Natural killer cell (primary cell): ENCODE measurements around the gene RND1. TPM values are rescaled to one million over a fixed set of nuclear protein-coding genes. Genes with fewer than 3 reads are reported as not detected.

Source experiments
- ATAC-seq, 3 donors: fragments of 150-1000 bp in 2 of 3; fragments of 200-7000 bp in 1 of 3; cut with Tn5 transposase; 1 replicate in 1 of 3; 2 replicates in 2 of 3; pipeline ENCODE4 v1.10.0; 2021; ENCODE audit warnings: mild to moderate bottlenecking in 2 of 3, moderate library complexity in 2 of 3
- DNase-seq, 2 donors: peaks; one replicate each; pipeline versions ENCODE4 v3.0.0 to v3.0.0-alpha.2; 2013 to 2021; ENCODE audit warnings: mixed read lengths in 1 of 2
- H3K27ac ChIP-seq: one replicate; pipeline ENCODE4 v1.5.1; 2013; ENCODE audit warnings: mild to moderate bottlenecking, low read length
- H3K27me3 ChIP-seq: one replicate; pipeline ENCODE4 v1.6.1; 2013; ENCODE audit warnings: low read length; ENCODE audit not compliant: control insufficient read depth, insufficient read depth
- H3K36me3 ChIP-seq: one replicate; pipeline ENCODE4 v1.6.1; 2013; ENCODE audit warnings: low read length; ENCODE audit not compliant: control insufficient read depth, insufficient read depth
- H3K4me1 ChIP-seq: one replicate; pipeline ENCODE4 v1.6.1; 2013; ENCODE audit warnings: low read length; ENCODE audit not compliant: control insufficient read depth, insufficient read depth
- H3K4me3 ChIP-seq: one replicate; pipeline ENCODE4 v1.5.1; 2013; ENCODE audit warnings: low read length
- H3K9me3 ChIP-seq: one replicate; pipeline ENCODE4 v1.6.1; 2013; ENCODE audit warnings: low read length; ENCODE audit not compliant: control insufficient read depth, insufficient read depth
- H3K27ac Mint-ChIP-seq, 2 donors: one replicate each; pipeline ENCODE4 v1.8.0; 2022; ENCODE audit warnings: mild to moderate bottlenecking in 2 of 2, mixed read lengths in 2 of 2, moderate library complexity in 1 of 2
- H3K27me3 Mint-ChIP-seq, 2 donors: one replicate each; pipeline ENCODE4 v1.8.0; 2022; ENCODE audit warnings: low read depth in 2 of 2, mixed read lengths in 2 of 2
- H3K36me3 Mint-ChIP-seq: one replicate; pipeline ENCODE4 v1.8.0; 2022; ENCODE audit warnings: mixed read lengths
- H3K4me1 Mint-ChIP-seq, 2 donors: one replicate each; pipeline ENCODE4 v1.8.0; 2022; ENCODE audit warnings: mixed read lengths in 2 of 2
- H3K4me3 Mint-ChIP-seq: one replicate; pipeline ENCODE4 v1.8.0; 2022; ENCODE audit warnings: mild to moderate bottlenecking, moderate library complexity, mixed read lengths
- H3K9me3 Mint-ChIP-seq, 2 donors: one replicate each; pipeline ENCODE4 v1.8.0; 2022; ENCODE audit warnings: mixed read lengths in 2 of 2
- WGBS: methylation state at CpG from one replicate; pipeline ENCODE4 v1.1.7; 2013; ENCODE audit warnings: missing lambda C conversion rate; ENCODE audit not compliant: insufficient coverage; 5-methylcytosine and 5-hydroxymethylcytosine counted together
- intact Hi-C: fragments of 100-400 bp; cut with micrococcal nuclease; formaldehyde crosslinking; loops from one replicate; pipeline ENCODE4 v1.14.2; 2022
- total RNA-seq, 4 donors: library from RNA; stranded (reverse); fragments of 120-200 nt in 1 of 4; gene quantifications; one replicate each; pipeline versions ENCODE4 v1.2.3 to v1.2.4, GENCODE V29; 2013 to 2022
- TF ChIP-seq, protein P1 (sequence below): fragments of 200-600 bp; IDR thresholded peaks from one replicate; pipeline ENCODE4 v1.8.0; 2022; ENCODE audit warnings: antibody characterized with exemption

The RND1 gene
- total RNA-seq, 3 donors from 2014 or later (not counting 1 experiment from before 2014, with no cell fraction given) = 1.7 to 6.8 (median 5.6) TPM

DNA sequence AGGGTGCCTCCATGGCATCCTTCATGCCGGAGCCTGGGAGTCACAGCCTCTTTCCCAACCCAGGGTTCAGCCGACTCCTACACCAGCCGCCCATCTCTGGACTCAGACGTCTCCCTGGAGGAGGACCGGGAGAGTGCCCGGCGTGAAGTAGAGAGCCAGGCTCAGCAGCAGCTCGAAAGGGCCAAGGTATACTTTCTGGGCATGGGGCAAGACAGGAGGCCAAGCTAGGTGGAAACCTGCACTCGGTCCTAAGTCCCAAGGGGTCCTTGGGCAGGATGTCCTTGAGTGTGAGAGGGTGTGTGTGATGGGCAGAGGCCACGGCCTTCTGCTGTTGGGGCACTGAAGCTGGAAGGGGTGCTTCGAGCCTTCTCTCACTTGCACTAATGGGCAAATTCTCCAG lies 42.4 kb downstream of the RND1 start:
- WGBS = 92% methylated on average over 11 of the region's 11 CpGs
- ATAC-seq = no peak
- peaks cover 0 to 7% of the 10 kb centered on the region in 2 donors for H3K27me3 Mint-ChIP-seq

DNA sequence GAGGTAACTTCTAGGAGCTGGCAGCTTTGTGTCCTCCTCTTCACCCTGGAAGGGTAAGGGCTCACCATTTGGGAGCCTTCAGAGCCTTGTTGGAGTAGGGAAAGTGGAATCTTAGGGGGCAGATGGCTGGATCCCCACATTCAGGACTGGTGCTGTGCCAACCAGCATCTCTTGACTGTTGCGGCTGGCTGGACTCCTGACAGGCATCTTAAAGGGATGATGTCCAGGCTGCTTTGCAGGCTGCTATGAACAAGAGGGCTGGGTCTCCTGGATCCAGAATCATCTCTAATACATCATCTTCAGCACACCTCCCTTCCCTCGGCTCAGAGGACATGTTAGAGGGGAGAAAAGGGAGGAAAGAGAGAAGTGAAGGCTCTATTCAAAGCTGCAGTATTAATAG lies 43.0 kb downstream of the RND1 start:
- TF ChIP-seq, protein P1, sequence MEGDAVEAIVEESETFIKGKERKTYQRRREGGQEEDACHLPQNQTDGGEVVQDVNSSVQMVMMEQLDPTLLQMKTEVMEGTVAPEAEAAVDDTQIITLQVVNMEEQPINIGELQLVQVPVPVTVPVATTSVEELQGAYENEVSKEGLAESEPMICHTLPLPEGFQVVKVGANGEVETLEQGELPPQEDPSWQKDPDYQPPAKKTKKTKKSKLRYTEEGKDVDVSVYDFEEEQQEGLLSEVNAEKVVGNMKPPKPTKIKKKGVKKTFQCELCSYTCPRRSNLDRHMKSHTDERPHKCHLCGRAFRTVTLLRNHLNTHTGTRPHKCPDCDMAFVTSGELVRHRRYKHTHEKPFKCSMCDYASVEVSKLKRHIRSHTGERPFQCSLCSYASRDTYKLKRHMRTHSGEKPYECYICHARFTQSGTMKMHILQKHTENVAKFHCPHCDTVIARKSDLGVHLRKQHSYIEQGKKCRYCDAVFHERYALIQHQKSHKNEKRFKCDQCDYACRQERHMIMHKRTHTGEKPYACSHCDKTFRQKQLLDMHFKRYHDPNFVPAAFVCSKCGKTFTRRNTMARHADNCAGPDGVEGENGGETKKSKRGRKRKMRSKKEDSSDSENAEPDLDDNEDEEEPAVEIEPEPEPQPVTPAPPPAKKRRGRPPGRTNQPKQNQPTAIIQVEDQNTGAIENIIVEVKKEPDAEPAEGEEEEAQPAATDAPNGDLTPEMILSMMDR = no peak
- no peak overlapping the region for H3K4me3 Mint-ChIP-seq
- ATAC-seq (no peak), DNase-seq (no peak)
- peaks cover 0 to 21% of the 10 kb centered on the region in 2 donors for H3K4me1 Mint-ChIP-seq
- no peaks in the 10 kb centered on the region for H3K9me3 Mint-ChIP-seq
- Histone ChIP-seq H3K4me3 (no peak overlapping the region), H3K36me3 (no peaks in the 10 kb centered on the region), H3K27me3 (no peaks in the 10 kb centered on the region), H3K9me3 (no peaks in the 10 kb centered on the region), H3K4me1 (peaks cover 10% of the 10 kb centered on the region), H3K27ac (no peak overlapping the region)
- H3K36me3 Mint-ChIP-seq = no peaks in the 10 kb centered on the region
- H3K27me3 Mint-ChIP-seq = peaks cover 0 to 7% of the 10 kb centered on the region in 2 donors
- WGBS = 94% methylated on average over 1 of the region's 2 CpGs
- intact Hi-C loops = no loop called here
- H3K27ac Mint-ChIP-seq = peak overlapping the region in 1 of 2 donors; percentile 51

More for the DNA sequence above, 42.4 kb downstream of the RND1 start:
- Histone ChIP-seq H3K36me3 (peaks cover 4% of the 10 kb centered on the region), H3K9me3 (no peaks in the 10 kb centered on the region), H3K4me3 (no peak overlapping the region), H3K4me1 (peaks cover 5% of the 10 kb centered on the region), H3K27me3 (no peaks in the 10 kb centered on the region), H3K27ac (no peak overlapping the region)
- no peak overlapping the region for H3K27ac Mint-ChIP-seq
- no peak for DNase-seq
- H3K9me3 Mint-ChIP-seq = no peaks in the 10 kb centered on the region
- intact Hi-C loops = no loop called here
- no peak overlapping the region for H3K4me3 Mint-ChIP-seq
- no peaks in the 10 kb centered on the region for H3K36me3 Mint-ChIP-seq
- TF ChIP-seq, protein P1 = no peak
- H3K4me1 Mint-ChIP-seq = peaks cover 0 to 16% of the 10 kb centered on the region in 2 donors

DNA sequence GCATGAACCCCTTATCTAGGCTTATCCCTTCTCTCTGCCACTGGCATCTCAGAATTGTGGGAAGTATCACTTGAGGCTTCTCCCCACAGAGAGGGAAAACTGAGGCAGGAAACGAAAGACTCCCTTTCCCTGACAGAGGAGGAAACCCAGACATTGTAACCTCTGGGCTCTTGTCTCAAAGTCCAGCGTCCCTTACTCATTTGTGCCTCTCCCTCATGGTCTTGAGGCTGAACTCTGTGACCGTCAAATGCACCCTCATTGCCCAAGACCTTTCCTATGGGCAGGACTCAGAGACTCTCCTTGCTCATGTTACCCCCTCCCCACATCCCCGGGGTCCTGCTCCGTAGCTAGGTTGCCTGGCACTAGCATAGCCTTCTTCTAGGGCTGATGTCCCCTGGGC lies 43.5 kb downstream of the RND1 start:
- TF ChIP-seq, protein P1 = no peak
- DNase-seq = no peak
- Mint-ChIP-seq H3K36me3 (no peaks in the 10 kb centered on the region), H3K4me1 (peaks cover 0 to 27% of the 10 kb centered on the region in 2 donors), H3K4me3 (no peak overlapping the region), H3K27me3 (peaks cover 0 to 9% of the 10 kb centered on the region in 2 donors), H3K9me3 (no peaks in the 10 kb centered on the region), H3K27ac (peak overlapping the region in 1 of 2 donors; percentile 51)
- no peak for ATAC-seq
- WGBS = 94% methylated on average over 5 of the region's 5 CpGs
- Histone ChIP-seq H3K9me3 (no peaks in the 10 kb centered on the region), H3K27me3 (no peaks in the 10 kb centered on the region), H3K4me3 (no peak overlapping the region), H3K27ac (no peak overlapping the region), H3K4me1 (peaks cover 13% of the 10 kb centered on the region), H3K36me3 (no peaks in the 10 kb centered on the region)
- intact Hi-C loops = no loop called here
